GM18519 (cell line): ENCODE results near the gene PDK3.

Source experiments
- ATAC-seq: cut with Tn5 transposase; IDR thresholded peaks from one replicate; pipeline ENCODE4 v1.9.1; 2021; ENCODE audit warnings: mild to moderate bottlenecking, moderate library complexity; ENCODE audit not compliant: unreplicated experiment, low FRiP score

The PDK3 gene

DNA sequence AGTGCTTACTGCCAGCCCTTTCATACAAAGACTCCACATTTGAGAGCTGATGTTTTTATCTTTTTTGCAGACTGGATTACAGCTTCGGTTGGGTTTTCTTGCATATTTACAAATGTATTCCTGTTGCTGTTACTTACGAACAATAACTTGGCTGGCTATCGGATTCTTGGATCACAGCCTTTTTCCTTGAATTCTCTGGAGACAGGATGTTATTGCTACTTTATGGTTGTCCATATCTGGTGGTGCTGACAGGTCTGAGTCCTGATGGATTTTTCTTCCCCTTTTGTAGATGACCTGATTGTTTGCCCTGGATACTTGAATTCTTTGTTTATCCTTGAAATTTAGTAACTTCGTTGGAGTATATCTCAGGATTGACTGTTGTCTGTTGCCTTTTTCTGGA is 77.7 kb downstream of the PDK3 start:
- ATAC-seq, result no peak

DNA sequence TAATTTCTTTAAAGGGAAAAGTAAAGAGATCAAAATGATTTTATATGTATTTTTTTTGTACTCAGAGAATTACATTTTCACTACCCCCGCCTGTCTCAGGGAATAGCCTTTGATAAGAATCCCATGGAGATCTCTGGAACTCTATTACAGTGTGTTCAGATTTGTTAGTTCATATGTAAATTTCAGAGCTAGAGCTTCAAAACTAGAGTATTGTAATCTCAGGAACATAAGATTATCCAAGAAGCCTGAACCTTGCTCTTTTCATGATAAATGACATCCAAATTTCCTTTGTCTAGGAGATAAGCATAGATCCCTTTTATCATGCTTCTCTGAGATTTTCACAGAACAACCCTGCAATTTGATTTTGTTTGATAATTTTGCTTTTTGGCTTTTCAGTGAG is 82.9 kb downstream of the PDK3 start:
- ATAC-seq, result no peak

- no peak for ATAC-seq
These were observed 85.1 kb downstream of the PDK3 start for GRCh38 chrX:24550166-24550565.

GRCh38 chrX:24553011-24553410 is 87.9 kb downstream of the PDK3 start:
- no peak for ATAC-seq

GRCh38 chrX:24561121-24561520 is 96.0 kb downstream of the PDK3 start:
- no peak for ATAC-seq

DNA sequence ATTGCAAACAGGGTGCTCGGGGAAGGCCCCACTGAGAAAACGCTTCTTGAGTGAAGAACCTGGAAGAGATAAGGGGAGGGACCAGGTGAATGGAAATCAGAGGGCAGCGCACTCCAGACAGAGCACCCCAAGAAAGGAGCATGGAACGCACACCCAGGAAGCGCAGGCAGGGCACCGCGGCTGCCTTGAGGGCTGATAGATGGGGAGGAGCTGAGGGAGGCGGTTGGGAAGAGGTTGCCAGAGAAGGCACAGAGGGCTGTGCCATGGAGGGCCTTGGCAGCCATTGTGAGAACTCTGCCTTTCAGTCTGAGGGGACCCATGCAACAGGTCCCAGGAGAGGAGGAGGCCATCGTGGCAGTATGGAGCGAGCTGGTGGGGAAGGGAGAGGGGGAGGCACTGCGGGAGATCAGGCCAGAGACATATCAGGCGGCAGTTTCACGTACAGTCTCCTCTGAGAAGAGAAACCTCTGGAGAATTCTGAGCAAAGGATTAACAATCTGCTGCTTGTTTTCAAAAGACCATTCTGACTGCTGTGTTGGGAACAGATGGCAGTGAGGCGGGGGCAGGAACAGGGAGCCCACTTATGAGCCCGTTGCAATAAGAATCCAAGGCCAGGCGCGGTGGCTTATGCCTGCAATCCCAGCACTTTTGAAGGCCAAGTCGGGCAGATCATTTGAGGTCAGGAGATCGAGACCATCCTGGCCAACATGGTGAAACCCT is 98.4 kb downstream of the PDK3 start:
- ATAC-seq, result no peak

DNA sequence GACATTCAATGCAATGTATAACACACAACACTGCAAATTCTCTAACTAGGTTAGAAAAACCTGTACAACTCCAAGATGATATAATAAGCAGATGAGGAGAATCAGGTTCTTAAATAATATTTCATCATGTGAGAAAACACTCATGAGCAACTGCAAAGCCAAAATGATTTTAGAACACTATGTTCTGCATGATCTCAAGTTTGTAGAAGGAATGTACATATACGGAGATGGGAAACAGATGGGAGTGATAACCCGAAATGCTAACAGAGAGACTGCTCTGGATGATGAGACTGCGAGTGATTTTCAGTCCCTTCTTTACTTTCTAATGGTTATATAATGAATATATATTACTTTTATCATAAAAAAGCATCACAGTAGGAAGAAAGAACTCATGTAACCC is 101.2 kb downstream of the PDK3 start:
- no peak for ATAC-seq

DNA sequence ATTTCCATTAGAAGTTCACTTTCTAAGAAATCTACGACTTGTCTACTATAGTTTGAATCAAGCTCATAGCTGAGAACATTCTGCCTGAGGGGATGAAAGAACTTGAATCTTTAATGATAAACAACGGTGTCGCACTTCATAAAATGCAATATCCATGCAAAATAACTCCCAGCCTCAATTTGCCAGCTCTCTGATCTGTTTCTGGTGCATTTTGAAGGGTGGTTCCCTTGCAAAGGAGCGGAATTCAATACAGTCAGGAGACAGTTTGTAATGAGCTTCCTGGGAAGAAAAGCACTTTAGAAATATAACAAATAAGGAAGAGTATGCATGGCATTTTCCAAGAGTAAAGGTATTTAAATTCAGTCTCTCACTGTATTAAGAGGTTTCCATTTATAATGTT is 102.1 kb downstream of the PDK3 start:
- ATAC-seq, result no peak

DNA sequence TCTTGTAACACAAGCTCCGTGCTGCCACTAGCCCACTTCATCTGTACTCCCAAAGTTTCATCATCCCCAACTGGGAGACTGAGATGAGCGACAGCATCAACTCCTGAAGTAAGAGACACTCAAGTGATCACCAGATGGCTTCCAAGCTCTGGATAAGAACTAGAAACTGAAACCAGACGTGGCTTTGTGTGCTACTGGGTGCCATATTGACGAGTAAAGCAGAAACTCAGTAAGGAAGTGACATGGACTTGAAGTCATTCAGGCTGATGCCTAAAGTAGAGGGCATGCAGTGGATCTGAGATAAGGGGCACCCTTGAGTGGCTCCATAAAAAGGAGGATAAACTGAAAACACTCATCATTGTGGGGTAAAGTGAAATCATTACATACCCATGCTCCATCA is 109.7 kb downstream of the PDK3 start:
- no peak for ATAC-seq

GRCh38 chrX:24575496-24575895 is 110.4 kb downstream of the PDK3 start:
- ATAC-seq, result no peak

- ATAC-seq, result no peak
These were observed 112.0 kb downstream of the PDK3 start for GRCh38 chrX:24577091-24577490.
